GM23338 (cell line): ENCODE results near the gene KCNK1. TPM values are rescaled to one million over a fixed set of nuclear protein-coding genes. Genes with fewer than 3 reads are reported as not detected.

Experiments used
- ATAC-seq: fragments of 200-7000 bp; cut with Tn5 transposase; 3 replicates; pipeline ENCODE4 v1.9.1; 2020
- DNase-seq: peaks from one replicate; pipeline ENCODE4 v3.0.0-alpha.2; 2015; ENCODE audit warnings: low spot score
- H2AFZ ChIP-seq: fragments of 200-600 bp; sonication (generic); 2 replicates; pipeline ENCODE4 v1.8.0; 2016; ENCODE audit warnings: antibody characterized with exemption, mild to moderate bottlenecking, moderate library complexity
- H3F3A ChIP-seq: fragments of 200-600 bp; sonication (generic); replicated peaks from 2 replicates; pipeline ENCODE4 v1.8.0; 2017; ENCODE audit warnings: antibody characterized with exemption, mixed run types, low read depth
- H3K27ac ChIP-seq: fragments of 200-600 bp; sonication (generic); 2 replicates; pipeline ENCODE4 v1.6.1; 2016; ENCODE audit warnings: low read depth
- H3K27me3 ChIP-seq: fragments of 200-600 bp; sonication (generic); 2 replicates; pipeline ENCODE4 v1.8.0; 2016; ENCODE audit warnings: mild to moderate bottlenecking, mixed run types, moderate library complexity; ENCODE audit not compliant: insufficient read depth
- H3K36me3 ChIP-seq: fragments of 200-600 bp; sonication (generic); 2 replicates; pipeline ENCODE4 v1.8.0; 2016; ENCODE audit warnings: mild to moderate bottlenecking; ENCODE audit not compliant: insufficient read depth
- H3K4me1 ChIP-seq: fragments of 200-600 bp; sonication (generic); 2 replicates; pipeline ENCODE4 v1.8.0; 2016; ENCODE audit warnings: mild to moderate bottlenecking, moderate library complexity; ENCODE audit not compliant: insufficient read depth
- H3K4me2 ChIP-seq: fragments of 200-600 bp; sonication (generic); 2 replicates; pipeline ENCODE4 v1.7.1; 2017; ENCODE audit warnings: mixed run types
- H3K4me3 ChIP-seq: fragments of 200-600 bp; sonication (generic); 2 replicates; pipeline ENCODE4 v1.6.1; 2016; ENCODE audit warnings: mixed run types
- H3K79me2 ChIP-seq: fragments of 200-600 bp; sonication (generic); replicated peaks from 2 replicates; pipeline ENCODE4 v1.8.0; 2017; ENCODE audit warnings: mild to moderate bottlenecking; ENCODE audit not compliant: insufficient read depth
- H3K9me2 ChIP-seq: fragments of 200-600 bp; sonication (generic); 2 replicates; pipeline ENCODE4 v1.8.0; 2017; ENCODE audit not compliant: insufficient read depth
- H4K20me1 ChIP-seq: fragments of 200-600 bp; sonication (generic); replicated peaks from 2 replicates; pipeline ENCODE4 v1.8.0; 2017; ENCODE audit warnings: mild to moderate bottlenecking; ENCODE audit not compliant: insufficient read depth
- H3K27ac Mint-ChIP-seq: 2 replicates; pipeline ENCODE4 v1.8.0; 2020; ENCODE audit warnings: inconsistent platforms, mild to moderate bottlenecking, moderate library complexity, mixed read lengths
- H3K27me3 Mint-ChIP-seq: 3 replicates; pipeline ENCODE4 v1.8.0; 2022; ENCODE audit warnings: low read depth, mild to moderate bottlenecking, moderate library complexity, mixed read lengths, inconsistent platforms; ENCODE audit not compliant: insufficient read depth, poor library complexity
- H3K36me3 Mint-ChIP-seq: 3 replicates; pipeline ENCODE4 v1.8.0; 2021; ENCODE audit warnings: low read depth, mild to moderate bottlenecking, inconsistent platforms, moderate library complexity, mixed read lengths
- H3K4me1 Mint-ChIP-seq: 3 replicates; pipeline ENCODE4 v1.8.0; 2020; ENCODE audit warnings: mild to moderate bottlenecking, inconsistent platforms, mixed read lengths
- H3K4me3 Mint-ChIP-seq: 3 replicates; pipeline ENCODE4 v1.8.0; 2021; ENCODE audit warnings: moderate library complexity, mild to moderate bottlenecking, inconsistent platforms, mixed read lengths
- H3K9me3 Mint-ChIP-seq: 3 replicates; pipeline ENCODE4 v1.8.0; 2020; ENCODE audit warnings: moderate library complexity, mild to moderate bottlenecking, inconsistent platforms, mixed read lengths
- CREB1 ChIP-seq: fragments of 250-450 bp; sonication (Bioruptor Pico); IDR thresholded peaks from 2 replicates; pipeline ENCODE4 v1.5.0; 2020; ENCODE audit warnings: low read depth, mild to moderate bottlenecking, moderate library complexity
- ETS1 ChIP-seq: IDR thresholded peaks from 2 replicates; pipeline ENCODE4 v1.6.1; 2016; ENCODE audit warnings: antibody characterized with exemption
- EZH2phosphoT487 ChIP-seq: fragments of 200-600 bp; sonication (generic); IDR thresholded peaks from one replicate; pipeline ENCODE4 v1.8.1; 2018; ENCODE audit warnings: antibody characterized with exemption; ENCODE audit not compliant: unreplicated experiment
- JUNB ChIP-seq: IDR thresholded peaks from one replicate; pipeline ENCODE4 v1.6.1; 2016; ENCODE audit warnings: antibody characterized with exemption; ENCODE audit not compliant: unreplicated experiment
- NANOG ChIP-seq: IDR thresholded peaks from 2 replicates; pipeline ENCODE4 v1.6.1; 2016; ENCODE audit warnings: antibody characterized with exemption, borderline replicate concordance
- POLR2AphosphoS5 ChIP-seq: IDR thresholded peaks from 2 replicates; pipeline ENCODE4 v1.6.1; 2016; ENCODE audit warnings: antibody characterized with exemption, low read depth
- STAT1 ChIP-seq: IDR thresholded peaks from one replicate; pipeline ENCODE4 v1.6.1; 2016; ENCODE audit warnings: antibody characterized with exemption; ENCODE audit not compliant: unreplicated experiment
- ZNF114 ChIP-seq: fragments of 250-450 bp; sonication (Bioruptor Pico); IDR thresholded peaks from 2 replicates; pipeline ENCODE4 v1.5.0; 2020; ENCODE audit warnings: mild to moderate bottlenecking, moderate library complexity
- ZNF331 ChIP-seq: fragments of 250-450 bp; sonication (Bioruptor Pico); IDR thresholded peaks from 2 replicates; pipeline ENCODE4 v1.5.0; 2020; ENCODE audit warnings: low read depth, mild to moderate bottlenecking, moderate library complexity
- ZNF462 ChIP-seq: fragments of 250-450 bp; sonication (Bioruptor Pico); IDR thresholded peaks from 2 replicates; pipeline ENCODE4 v1.5.0; 2020; ENCODE audit warnings: mild to moderate bottlenecking, moderate library complexity
- polyA plus RNA-seq: library from polyadenylated mRNA; unstranded; fragments of >200 nt; fragmentation: Nextera tagmentation; extraction: Ambion mirVana; gene quantifications from 2 replicates; pipeline ENCODE4 v1.2.1, GENCODE V29; 2016
- total RNA-seq: library from RNA; depleted of rRNA; stranded (reverse); fragments of >200 nt; shearing (Covaris generic); gene quantifications from 2 replicates; pipeline ENCODE4 v1.2.3, GENCODE V29; 2014
- TF ChIP-seq, protein P1 (sequence below): IDR thresholded peaks from one replicate; pipeline ENCODE4 v1.6.1; 2018; ENCODE audit warnings: antibody characterized with exemption; ENCODE audit not compliant: unreplicated experiment

KCNK1 gene
- total and polyA plus RNA-seq, 2 experiments from 2014 or later = 10.1 to 12.7 TPM

DNA sequence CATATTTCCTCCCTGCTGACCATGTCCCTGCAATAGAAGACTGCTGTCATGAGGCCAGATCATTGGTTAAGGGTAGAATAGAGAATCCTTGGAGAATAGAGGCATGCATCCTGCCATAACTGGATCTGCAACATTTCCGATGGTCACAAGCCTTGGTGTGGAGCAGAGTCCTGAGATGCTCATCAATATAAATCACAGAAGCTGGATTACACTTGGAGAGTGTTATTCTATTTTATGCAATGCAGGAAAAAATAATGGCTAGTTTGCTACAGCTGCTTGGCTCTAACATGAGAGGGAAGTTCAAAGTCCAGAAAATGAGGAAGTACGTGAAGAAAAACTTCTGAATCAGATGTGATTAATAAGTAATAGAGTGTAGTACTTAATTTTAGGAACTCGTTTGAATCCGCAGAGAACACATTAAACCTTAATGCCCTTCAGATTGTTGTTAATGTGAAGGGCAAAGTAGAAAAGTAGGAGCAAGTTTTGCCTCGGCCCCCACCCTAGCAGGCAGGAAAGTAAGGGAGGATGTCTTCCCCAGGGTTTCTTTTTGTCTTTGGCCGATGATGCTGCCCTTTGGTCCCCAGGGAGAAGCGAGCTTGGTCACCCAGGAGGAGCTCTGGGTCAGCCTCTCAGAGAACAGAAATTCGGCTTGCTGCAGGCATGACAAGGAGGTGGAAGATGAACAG, 59.5 kb downstream of the KCNK1 start (continued):
- TF ChIP-seq ETS1 = no peak
- TF ChIP-seq NANOG = no peak
- TF ChIP-seq, protein P1, sequence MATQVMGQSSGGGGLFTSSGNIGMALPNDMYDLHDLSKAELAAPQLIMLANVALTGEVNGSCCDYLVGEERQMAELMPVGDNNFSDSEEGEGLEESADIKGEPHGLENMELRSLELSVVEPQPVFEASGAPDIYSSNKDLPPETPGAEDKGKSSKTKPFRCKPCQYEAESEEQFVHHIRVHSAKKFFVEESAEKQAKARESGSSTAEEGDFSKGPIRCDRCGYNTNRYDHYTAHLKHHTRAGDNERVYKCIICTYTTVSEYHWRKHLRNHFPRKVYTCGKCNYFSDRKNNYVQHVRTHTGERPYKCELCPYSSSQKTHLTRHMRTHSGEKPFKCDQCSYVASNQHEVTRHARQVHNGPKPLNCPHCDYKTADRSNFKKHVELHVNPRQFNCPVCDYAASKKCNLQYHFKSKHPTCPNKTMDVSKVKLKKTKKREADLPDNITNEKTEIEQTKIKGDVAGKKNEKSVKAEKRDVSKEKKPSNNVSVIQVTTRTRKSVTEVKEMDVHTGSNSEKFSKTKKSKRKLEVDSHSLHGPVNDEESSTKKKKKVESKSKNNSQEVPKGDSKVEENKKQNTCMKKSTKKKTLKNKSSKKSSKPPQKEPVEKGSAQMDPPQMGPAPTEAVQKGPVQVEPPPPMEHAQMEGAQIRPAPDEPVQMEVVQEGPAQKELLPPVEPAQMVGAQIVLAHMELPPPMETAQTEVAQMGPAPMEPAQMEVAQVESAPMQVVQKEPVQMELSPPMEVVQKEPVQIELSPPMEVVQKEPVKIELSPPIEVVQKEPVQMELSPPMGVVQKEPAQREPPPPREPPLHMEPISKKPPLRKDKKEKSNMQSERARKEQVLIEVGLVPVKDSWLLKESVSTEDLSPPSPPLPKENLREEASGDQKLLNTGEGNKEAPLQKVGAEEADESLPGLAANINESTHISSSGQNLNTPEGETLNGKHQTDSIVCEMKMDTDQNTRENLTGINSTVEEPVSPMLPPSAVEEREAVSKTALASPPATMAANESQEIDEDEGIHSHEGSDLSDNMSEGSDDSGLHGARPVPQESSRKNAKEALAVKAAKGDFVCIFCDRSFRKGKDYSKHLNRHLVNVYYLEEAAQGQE = no peak
- no peak for TF ChIP-seq ZNF114 (CRISPR knock-in tag)
- no peak for TF ChIP-seq POLR2AphosphoS5
- no peak for TF ChIP-seq CREB1 (CRISPR knock-in tag)

DNA sequence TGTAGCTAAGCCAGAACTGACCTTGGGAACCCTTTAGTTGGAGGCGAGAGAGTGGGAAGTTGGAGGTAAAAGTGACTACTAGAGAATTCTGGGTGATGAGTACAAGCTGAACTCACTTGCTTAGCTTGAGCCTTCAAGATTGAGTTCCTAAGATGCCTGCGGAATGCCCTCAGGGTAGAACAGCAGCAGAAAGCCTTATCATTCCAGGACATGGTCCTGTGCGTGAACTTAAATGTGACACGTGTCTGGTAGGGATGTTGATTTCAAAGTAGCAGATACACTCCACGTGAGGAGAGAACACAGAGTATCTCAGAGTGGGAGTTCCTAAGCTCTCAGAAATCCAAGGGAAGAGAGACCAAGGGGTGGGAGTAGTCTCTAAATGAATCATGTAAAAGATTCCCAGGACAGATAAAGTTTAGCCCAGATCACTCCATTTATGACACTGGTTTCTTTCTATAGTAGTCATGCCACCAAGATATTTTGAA, 60.1 kb downstream of the KCNK1 start:
- Histone ChIP-seq H3K36me3 (peaks cover 13% of the 10 kb centered on the region; the same call in 1 of the 2 replicates), H3K27me3 (no peaks in the 10 kb centered on the region), H2AFZ (no peak overlapping the region), H3K4me3 (no peak overlapping the region), H3K9me2 (no peaks in the 10 kb centered on the region), H3K4me1 (no peaks in the 10 kb centered on the region), H4K20me1 (no peaks in the 10 kb centered on the region), H3K79me2 (no peaks in the 10 kb centered on the region), H3F3A (no peaks in the 10 kb centered on the region), H3K4me2 (no peak overlapping the region), H3K27ac (no peak overlapping the region)
- H3K4me3 Mint-ChIP-seq = no peak overlapping the region
- ATAC-seq (no peak), DNase-seq (no peak)
- no peak overlapping the region for H3K27ac Mint-ChIP-seq
- TF ChIP-seq CREB1 (CRISPR knock-in tag) = no peak
- no peak for TF ChIP-seq ZNF114 (CRISPR knock-in tag)
- TF ChIP-seq ZNF331 = no peak
- TF ChIP-seq ZNF462 (CRISPR knock-in tag) = no peak
- no peak for TF ChIP-seq STAT1
- no peak for TF ChIP-seq EZH2phosphoT487
- no peak for TF ChIP-seq JUNB
- H3K9me3 Mint-ChIP-seq = peaks cover 18% of the 10 kb centered on the region; the same call in 1 of the 3 replicates
- H3K27me3 Mint-ChIP-seq = no peaks in the 10 kb centered on the region
- peaks cover 64% of the 10 kb centered on the region for H3K36me3 Mint-ChIP-seq
- H3K4me1 Mint-ChIP-seq = peaks cover 3% of the 10 kb centered on the region
